DOHH2 (cell line): ENCODE data around the gene RNF223.

Experiments
- H3F3A ChIP-seq: fragments of 200-600 bp; sonication (generic), shearing (Covaris generic); 2 replicates; pipeline ENCODE4 v1.6.0; 2016; ENCODE audit warnings: antibody characterized with exemption, mild to moderate bottlenecking; ENCODE audit not compliant: control insufficient read depth, insufficient read depth
- H3K27ac ChIP-seq: fragments of 200-600 bp; sonication (generic); 2 replicates; pipeline ENCODE4 v1.5.1; 2014; ENCODE audit warnings: low read depth, mild to moderate bottlenecking, low read length, moderate library complexity
- H3K27me3 ChIP-seq: fragments of 200-600 bp; sonication (generic); 2 replicates; pipeline ENCODE4 v1.6.1; 2014; ENCODE audit warnings: mild to moderate bottlenecking, low read length, mixed read lengths; ENCODE audit not compliant: control insufficient read depth
- H3K36me3 ChIP-seq: fragments of 200-600 bp; sonication (generic); 2 replicates; pipeline ENCODE4 v1.6.1; 2014; ENCODE audit warnings: mild to moderate bottlenecking, low read length, moderate library complexity, mixed read lengths; ENCODE audit not compliant: control insufficient read depth
- H3K4me1 ChIP-seq: fragments of 200-600 bp; sonication (generic); 2 replicates; pipeline ENCODE4 v1.6.1; 2014; ENCODE audit warnings: mild to moderate bottlenecking, low read length, mixed read lengths; ENCODE audit not compliant: control insufficient read depth
- H3K4me2 ChIP-seq: fragments of 200-600 bp; sonication (generic); 2 replicates; pipeline ENCODE4 v1.6.0; 2014; ENCODE audit warnings: mild to moderate bottlenecking, low read length, moderate library complexity
- H3K4me3 ChIP-seq: fragments of 200-600 bp; sonication (generic); 2 replicates; pipeline ENCODE4 v1.5.1; 2014; ENCODE audit warnings: mild to moderate bottlenecking, low read length, mixed read lengths
- H3K79me2 ChIP-seq: fragments of 200-600 bp; sonication (generic); 2 replicates; pipeline ENCODE4 v1.6.1; 2014; ENCODE audit warnings: mild to moderate bottlenecking, low read length, mixed read lengths; ENCODE audit not compliant: control insufficient read depth
- H3K9me2 ChIP-seq: fragments of 200-600 bp; sonication (generic); replicated peaks from 2 replicates; pipeline ENCODE4 v1.6.1; 2014; ENCODE audit warnings: mild to moderate bottlenecking, low read length, mixed read lengths; ENCODE audit not compliant: control insufficient read depth
- H3K9me3 ChIP-seq: fragments of 200-600 bp; sonication (generic); 2 replicates; pipeline ENCODE4 v1.6.1; 2014; ENCODE audit warnings: antibody characterized with exemption, low read length, mixed read lengths; ENCODE audit not compliant: control insufficient read depth, insufficient read depth
- H4K20me1 ChIP-seq: fragments of 200-600 bp; sonication (generic); 2 replicates; pipeline ENCODE4 v1.6.0; 2014; ENCODE audit warnings: low read depth, mild to moderate bottlenecking, antibody characterized with exemption, low read length, moderate library complexity; ENCODE audit not compliant: control insufficient read depth, insufficient read depth
- CTCF ChIP-seq: fragments of 200-600 bp; sonication (generic); IDR thresholded peaks from one replicate; pipeline ENCODE4 v1.5.1; 2014; ENCODE audit warnings: antibody characterized with exemption, mild to moderate bottlenecking, low read depth, low read length; ENCODE audit not compliant: poor library complexity, severe bottlenecking
- EZH2phosphoT487 ChIP-seq: fragments of 200-600 bp; sonication (generic); IDR thresholded peaks from 2 replicates; pipeline ENCODE4 v1.6.1; 2017; ENCODE audit warnings: borderline replicate concordance, mild to moderate bottlenecking, antibody characterized with exemption, low read length, moderate library complexity, mixed read lengths

Gene RNF223

GRCh38 chr1:1072299-1072848 is 1.7 kb downstream of the RNF223 start:
- Histone ChIP-seq H3K4me1 (peaks cover 30% of the 10 kb centered on the region), H3K4me2 (no peak overlapping the region), H3K9me2 (no peaks in the 10 kb centered on the region), H4K20me1 (peaks cover 3% of the 10 kb centered on the region; the same call in 1 of the 2 replicates), H3K79me2 (no peaks in the 10 kb centered on the region), H3K36me3 (no peaks in the 10 kb centered on the region), H3F3A (no peaks in the 10 kb centered on the region), H3K4me3 (no peak overlapping the region), H3K9me3 (no peaks in the 10 kb centered on the region), H3K27me3 (peaks cover 7% of the 10 kb centered on the region), H3K27ac (no peak overlapping the region)
- TF ChIP-seq CTCF (no peak), EZH2phosphoT487 (no peak)

- H3K9me3 ChIP-seq: no peaks in the 10 kb centered on the region
- H3K4me3 ChIP-seq: no peak overlapping the region
- H4K20me1 ChIP-seq: peaks cover 3% of the 10 kb centered on the region; the same call in 1 of the 2 replicates
- TF ChIP-seq EZH2phosphoT487: no peak
- H3K27me3 ChIP-seq: peaks cover 11% of the 10 kb centered on the region
- H3F3A ChIP-seq: no peaks in the 10 kb centered on the region
- no peak overlapping the region for H3K27ac ChIP-seq
- H3K36me3 ChIP-seq: no peaks in the 10 kb centered on the region
- no peaks in the 10 kb centered on the region for H3K79me2 ChIP-seq
- H3K9me2 ChIP-seq: no peaks in the 10 kb centered on the region
- no peak overlapping the region for H3K4me2 ChIP-seq
- H3K4me1 ChIP-seq: peaks cover 30% of the 10 kb centered on the region
These were observed 2.4 kb downstream of the RNF223 start for GRCh38 chr1:1071486-1072298.

- H4K20me1 ChIP-seq: peaks cover 3% of the 10 kb centered on the region; the same call in 1 of the 2 replicates
- no peaks in the 10 kb centered on the region for H3F3A ChIP-seq
- H3K36me3 ChIP-seq: no peaks in the 10 kb centered on the region
- peaks cover 14% of the 10 kb centered on the region for H3K27me3 ChIP-seq
- no peak overlapping the region for H3K27ac ChIP-seq
- TF ChIP-seq EZH2phosphoT487 (no peak), CTCF (no peak)
- no peaks in the 10 kb centered on the region for H3K9me2 ChIP-seq
- peak overlapping the region; percentile 84 for H3K4me2 ChIP-seq
- no peaks in the 10 kb centered on the region for H3K9me3 ChIP-seq
- peaks cover 30% of the 10 kb centered on the region for H3K4me1 ChIP-seq
- no peaks in the 10 kb centered on the region for H3K79me2 ChIP-seq
- H3K4me3 ChIP-seq: peak overlapping the region; percentile 90
These were observed 4.1 kb downstream of the RNF223 start for GRCh38 chr1:1069711-1070676.
